ENCODE results near the gene SMIM45.

GRCh38 chr22:41947424-41948080 is 4.4 kb upstream of the SMIM45 start:
- no peak for TF ChIP-seq MAX (IDR thresholded peaks at IDR 0.05)
- TF ChIP-seq CHD1 (IDR thresholded peaks at IDR 0.05; ENCODE audit: low read depth, low read length), result no peak

Measured in H1 (cell line).